NB4 (cell line): ENCODE results near the gene ARHGAP15.

Experiments
- DNase-seq: peaks from one replicate; pipeline ENCODE4 v3.0.0; 2010; ENCODE audit warnings: low read depth
- H3K4me3 ChIP-seq: one replicate; pipeline ENCODE4 v1.5.1; 2011; ENCODE audit warnings: mild to moderate bottlenecking, low read depth, low read length, moderate library complexity
- CTCF ChIP-seq: IDR thresholded peaks from one replicate; pipeline ENCODE4 v1.5.1; 2012; ENCODE audit warnings: low read depth, low read length
- MAX ChIP-seq: IDR thresholded peaks from 2 replicates; pipeline ENCODE4 v1.6.1; 2011; ENCODE audit warnings: low read depth, low read length
- MYC ChIP-seq: IDR thresholded peaks from 2 replicates; pipeline ENCODE4 v1.6.1; 2011; ENCODE audit warnings: low read depth, low read length
- POLR2A ChIP-seq: IDR thresholded peaks from 2 replicates; pipeline ENCODE4 v1.6.1; 2011; ENCODE audit warnings: mild to moderate bottlenecking; ENCODE audit not compliant: insufficient read length; ENCODE audit errors: extremely low read depth

The ARHGAP15 gene

GRCh38 chr2:143428700-143429099 is 299.5 kb downstream of the ARHGAP15 start:
- DNase-seq: no peak
- H3K4me3 ChIP-seq: no peak overlapping the region
- TF ChIP-seq MYC (no peak), CTCF (no peak), MAX (no peak), POLR2A (no peak)

- no peak for TF ChIP-seq MAX
- no peak for TF ChIP-seq CTCF
- TF ChIP-seq MYC: no peak
- TF ChIP-seq POLR2A: no peak
- no peak overlapping the region for H3K4me3 ChIP-seq
- no peak for DNase-seq
Observed at GRCh38 chr2:143429932-143430679, 300.9 kb downstream of the ARHGAP15 start.

- TF ChIP-seq MAX (no peak), POLR2A (no peak), MYC (no peak), CTCF (no peak)
- DNase-seq: no peak
- H3K4me3 ChIP-seq: no peak overlapping the region
Observed at GRCh38 chr2:143431316-143431715, 302.1 kb downstream of the ARHGAP15 start.

GRCh38 chr2:143433251-143433650 is 304.0 kb downstream of the ARHGAP15 start:
- no peak overlapping the region for H3K4me3 ChIP-seq
- TF ChIP-seq MYC: no peak
- TF ChIP-seq POLR2A: no peak
- TF ChIP-seq MAX: no peak
- no peak for TF ChIP-seq CTCF
- DNase-seq: no peak

- TF ChIP-seq MAX (no peak), MYC (no peak), CTCF (no peak), POLR2A (no peak)
- DNase-seq: no peak
Observed at GRCh38 chr2:143433840-143434239, 304.6 kb downstream of the ARHGAP15 start.

GRCh38 chr2:143434445-143434844 is 305.2 kb downstream of the ARHGAP15 start:
- TF ChIP-seq CTCF (no peak), MAX (no peak), MYC (no peak), POLR2A (no peak)
- DNase-seq: no peak

More at GRCh38 chr2:143433840-143434239, 304.6 kb downstream of the ARHGAP15 start:
- no peak overlapping the region for H3K4me3 ChIP-seq

More at GRCh38 chr2:143434445-143434844, 305.2 kb downstream of the ARHGAP15 start:
- no peak overlapping the region for H3K4me3 ChIP-seq
